Left lung (tissue), 10 donors: ENCODE results near the gene PCYOX1L. TPM values are rescaled to one million over a fixed set of nuclear protein-coding genes. Genes with fewer than 3 reads are reported as not detected.

Experiments used
- ATAC-seq: fragments of 200-7000 bp; cut with Tn5 transposase; one replicate; pipeline ENCODE4 v1.9.1; 2020; ENCODE audit warnings: moderate library complexity
- DNase-seq, 4 donors: peaks; one replicate each; pipeline ENCODE4 v3.0.0-alpha.2; 2013 to 2020
- H3K27ac ChIP-seq, 2 donors: fragments of 200-600 bp; sonication (generic) in 1 of 2; one replicate each; pipeline versions ENCODE4 v1.5.0 to v1.8.0; 2020 to 2021
- H3K27me3 ChIP-seq, 2 donors: fragments of 200-600 bp; sonication (generic) in 1 of 2; one replicate each; pipeline versions ENCODE4 v1.5.0 to v1.8.0; 2020 to 2021
- H3K36me3 ChIP-seq, 2 donors: fragments of 200-600 bp; sonication (generic) in 1 of 2; one replicate each; pipeline versions ENCODE4 v1.5.0 to v1.8.0; 2020 to 2021
- H3K4me1 ChIP-seq, 2 donors: fragments of 200-600 bp; one replicate each; pipeline ENCODE4 v1.8.0; 2021
- H3K4me3 ChIP-seq, 2 donors: fragments of 200-600 bp; sonication (generic) in 1 of 2; one replicate each; pipeline versions ENCODE4 v1.5.0 to v1.8.0; 2020 to 2021; ENCODE audit warnings: mild to moderate bottlenecking in 1 of 2
- H3K9me3 ChIP-seq, 2 donors: fragments of 200-600 bp; sonication (generic) in 1 of 2; one replicate each; pipeline versions ENCODE4 v1.5.0 to v1.8.0; 2020 to 2021
- CTCF ChIP-seq, 2 donors: fragments of 200-600 bp; sonication (generic) in 1 of 2; IDR thresholded peaks; one replicate each; pipeline versions ENCODE4 v1.5.0 to v1.8.0; 2021; ENCODE audit warnings: antibody characterized with exemption in 2 of 2
- intact Hi-C, 2 donors: fragments of 100-400 bp; cut with DNase I; formaldehyde crosslinking; loops; one replicate each; pipeline versions ENCODE4 v1.11.2 to v1.14.2; 2022
- polyA plus RNA-seq, 6 donors: library from polyadenylated mRNA; unstranded; fragments of 120-200 nt; gene quantifications; one replicate each; pipeline ENCODE4 v1.2.1, GENCODE V29; 2013; ENCODE audit not compliant: insufficient read length in 6 of 6
- total RNA-seq, 2 donors: library from RNA; stranded (reverse); fragmentation: NEBNext Ultra II Directional; extraction: Animal tissue kit (Norgen Biotek cat#: 25700); gene quantifications; one replicate each; pipeline ENCODE4 v1.2.1, GENCODE V29; 2021
- donor health status: DM: no; HTN: yes; CAD: no.
- donor health status: DM: no; HTN: no; CAD: no.

The PCYOX1L gene
- total and polyA plus RNA-seq, 8 donors, result 9.0 to 17.9 (median 15.8) TPM

- Histone ChIP-seq H3K27ac (peak overlapping the region in 1 of 2 donors; percentile 62), H3K36me3 (no peaks in the 10 kb centered on the region), H3K4me3 (no peak overlapping the region), H3K4me1 (peaks cover 25 to 31% of the 10 kb centered on the region in 2 donors), H3K27me3 (no peaks in the 10 kb centered on the region), H3K9me3 (no peaks in the 10 kb centered on the region)
- TF ChIP-seq CTCF (IDR thresholded peaks at IDR 0.05), result no peak
- peak in 1 of 4 donors; percentile 54 for DNase-seq
- ATAC-seq, result peak; percentile 49
- intact Hi-C loops, result loop anchor here (5.0 kb wide), 2 partner anchors 49 to 179 kb away; no protein-coding TSS in a partner anchor
Measured at GRCh38 chr5:149383399-149383798, 25.6 kb downstream of the PCYOX1L start.

GRCh38 chr5:149386166-149386565, 28.3 kb downstream of the PCYOX1L start:
- ATAC-seq, result no peak
- Histone ChIP-seq H3K4me3 (no peak overlapping the region), H3K4me1 (peaks cover 25 to 31% of the 10 kb centered on the region in 2 donors), H3K27me3 (no peaks in the 10 kb centered on the region), H3K9me3 (no peaks in the 10 kb centered on the region), H3K27ac (peak overlapping the region; percentile 42 to 53), H3K36me3 (no peaks in the 10 kb centered on the region)
- intact Hi-C loops, result no loop called here
- DNase-seq, result no peak
- TF ChIP-seq CTCF (IDR thresholded peaks at IDR 0.05), result no peak

- peak overlapping the region; percentile 29 to 58 for H3K27ac ChIP-seq
- no peak for TF ChIP-seq CTCF (IDR thresholded peaks at IDR 0.05)
- H3K27me3 ChIP-seq, result no peaks in the 10 kb centered on the region
- peaks cover 23% of the 10 kb centered on the region in 2 donors for H3K4me1 ChIP-seq
- H3K4me3 ChIP-seq, result no peak overlapping the region
- ATAC-seq (peak; percentile 3), DNase-seq (no peak)
- H3K36me3 ChIP-seq, result no peaks in the 10 kb centered on the region
- no peaks in the 10 kb centered on the region for H3K9me3 ChIP-seq
- intact Hi-C loops, result no loop called here
Measured at GRCh38 chr5:149387081-149387631, 29.3 kb downstream of the PCYOX1L start.

- no peak for ATAC-seq
- H3K4me1 ChIP-seq, result peaks cover 15 to 20% of the 10 kb centered on the region in 2 donors
- intact Hi-C loops, result no loop called here
Measured at GRCh38 chr5:149387982-149388381, 30.1 kb downstream of the PCYOX1L start.

More at GRCh38 chr5:149387982-149388381, 30.1 kb downstream of the PCYOX1L start:
- H3K4me3 ChIP-seq, result no peak overlapping the region
- DNase-seq, result no peak
- H3K9me3 ChIP-seq, result no peaks in the 10 kb centered on the region
- TF ChIP-seq CTCF (IDR thresholded peaks at IDR 0.05), result no peak
- no peaks in the 10 kb centered on the region for H3K27me3 ChIP-seq
- no peaks in the 10 kb centered on the region for H3K36me3 ChIP-seq
- peak overlapping the region; percentile 29 to 58 for H3K27ac ChIP-seq
